ENCODE measurements around the gene FGF21.

- TF ChIP-seq ZBTB8A (tag by site-specific recombination; IDR thresholded peaks at IDR 0.05): no peak
- no peak for TF ChIP-seq ZSCAN4 (tag by site-specific recombination; IDR thresholded peaks at IDR 0.05)
- no peak for TF ChIP-seq CTCF (tag by site-specific recombination; IDR thresholded peaks at IDR 0.05)
- TF ChIP-seq ZNF239 (tag by site-specific recombination; IDR thresholded peaks at IDR 0.05): no peak
- no peak for TF ChIP-seq SCRT1 (tag by site-specific recombination; IDR thresholded peaks at IDR 0.05; ENCODE audit: borderline replicate concordance)
- no peak for TF ChIP-seq ZNF274 (IDR thresholded peaks at IDR 0.05; ENCODE audit: low read length)
- TF ChIP-seq ZNF274 (tag by site-specific recombination; IDR thresholded peaks at IDR 0.05; ENCODE audit: borderline replicate concordance): no peak
- no peak for TF ChIP-seq KLF9 (tag by site-specific recombination; IDR thresholded peaks at IDR 0.05; ENCODE audit: low read depth)
- TF ChIP-seq ZNF266 (tag by site-specific recombination; IDR thresholded peaks at IDR 0.05; ENCODE audit: low read depth): no peak
These were observed 2.4 kb downstream of the FGF21 start for GRCh38 chr19:48757741-48758144.
